ENCODE measurements around the gene SCN4B.

- TF ChIP-seq POLR2AphosphoS5 (IDR thresholded peaks at IDR 0.05; ENCODE audit: borderline replicate concordance, low read depth, low read length) (no peak), EZH2 (IDR thresholded peaks at IDR 0.05) (no peak)
Observed at GRCh38 chr11:118135796-118136165, 16.8 kb downstream of the SCN4B start.
